Mammary epithelial cell (primary cell): Measurements from ENCODE around the gene TELO2.

ENCODE experiments used
- CTCF ChIP-seq, 2 donors: IDR thresholded peaks in 1 of 2; conservative IDR thresholded peaks in 1 of 2; 2 replicates each; pipeline ENCODE4 v1.5.1; 2011 to 2012; ENCODE audit warnings: inconsistent platforms in 2 of 2, low read length in 2 of 2, mild to moderate bottlenecking in 2 of 2, control low read depth in 1 of 2, low read depth in 1 of 2; ENCODE audit not compliant: insufficient read depth in 1 of 2; ENCODE audit errors: extremely low read depth in 1 of 2
- EZH2 ChIP-seq: IDR thresholded peaks from 2 replicates; pipeline ENCODE4 v1.6.1; 2012; ENCODE audit warnings: low read length, inconsistent platforms, borderline replicate concordance

DNA sequence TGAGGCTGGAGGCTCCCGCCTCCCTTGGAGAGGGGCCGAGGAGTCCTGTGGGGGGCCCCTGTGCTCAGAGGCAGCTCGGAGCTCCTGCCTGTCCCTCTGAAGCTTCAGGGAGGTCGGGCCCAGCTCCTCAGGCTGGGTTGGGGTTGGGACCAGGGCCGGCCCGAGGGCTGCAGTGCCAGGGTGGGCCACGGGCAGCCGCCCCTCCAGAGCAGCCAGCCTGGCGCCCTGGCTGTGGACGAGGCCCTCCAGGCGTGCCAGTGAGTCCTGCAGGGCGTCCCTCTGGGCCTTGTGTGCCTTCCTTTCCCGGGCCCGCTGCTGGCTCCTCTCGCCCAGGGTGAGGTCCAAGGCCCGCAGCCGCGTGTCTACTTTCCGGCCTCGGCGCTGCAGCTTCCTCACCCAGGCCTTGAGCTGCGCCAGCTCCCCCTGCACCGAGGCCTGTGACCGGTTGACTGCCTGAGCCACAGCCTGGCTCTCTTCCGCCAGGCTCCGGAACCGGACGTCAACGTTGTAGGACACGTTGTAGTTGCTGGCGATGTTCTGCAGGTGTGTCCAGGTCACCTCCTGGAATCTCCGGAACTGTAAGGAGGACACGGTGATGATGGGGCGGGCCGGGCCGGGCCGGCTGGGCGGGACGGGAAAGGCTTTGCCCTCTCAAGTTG, 5.6 kb upstream of the TELO2 start:
- TF ChIP-seq CTCF (conservative IDR thresholded peaks at IDR 0.05 in 1 of 2, IDR thresholded peaks at IDR 0.05 in 1 of 2; ENCODE audit: extremely low read depth in 1 of 2, insufficient read depth in 1 of 2, low read depth in 1 of 2, low read length in 2 of 2), result no peak
- TF ChIP-seq EZH2, result no peak
